GM12864 (cell line): ENCODE results near the gene RGSL1.

ENCODE experiments used
- DNase-seq: peaks from one replicate; pipeline ENCODE4 v3.0.0-alpha.2; 2011; ENCODE audit warnings: low read depth
- H3K4me3 ChIP-seq: 2 replicates; pipeline ENCODE4 v1.5.1; 2011; ENCODE audit warnings: mild to moderate bottlenecking, low read depth, low read length, control low read depth
- TF ChIP-seq, protein P1 (sequence below): IDR thresholded peaks from 2 replicates; pipeline ENCODE4 v1.5.1; 2011; ENCODE audit warnings: low read depth, mild to moderate bottlenecking, moderate library complexity, low read length, control low read depth, inconsistent platforms; ENCODE audit errors: missing control alignments

Gene RGSL1

DNA sequence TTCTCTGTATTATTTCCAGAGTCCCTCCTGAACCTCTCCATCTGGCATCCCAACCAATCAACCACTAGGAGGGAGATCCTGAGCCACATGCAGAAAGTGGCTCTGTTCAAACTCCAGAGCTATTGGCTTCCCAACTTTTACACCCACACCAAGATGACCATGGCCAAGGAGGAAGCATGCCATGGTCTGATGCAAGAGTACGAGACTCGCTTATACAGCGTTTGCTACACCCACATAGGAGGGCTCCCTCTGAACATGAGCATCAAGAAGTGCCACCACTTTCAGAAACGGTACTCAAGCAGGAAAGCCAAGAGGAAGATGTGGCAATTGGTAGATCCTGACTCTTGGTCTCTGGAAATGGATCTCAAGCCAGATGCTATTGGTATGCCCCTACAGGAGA, 23.6 kb downstream of the RGSL1 start:
- H3K4me3 ChIP-seq: no peak overlapping the region
- DNase-seq: no peak
- TF ChIP-seq, protein P1, sequence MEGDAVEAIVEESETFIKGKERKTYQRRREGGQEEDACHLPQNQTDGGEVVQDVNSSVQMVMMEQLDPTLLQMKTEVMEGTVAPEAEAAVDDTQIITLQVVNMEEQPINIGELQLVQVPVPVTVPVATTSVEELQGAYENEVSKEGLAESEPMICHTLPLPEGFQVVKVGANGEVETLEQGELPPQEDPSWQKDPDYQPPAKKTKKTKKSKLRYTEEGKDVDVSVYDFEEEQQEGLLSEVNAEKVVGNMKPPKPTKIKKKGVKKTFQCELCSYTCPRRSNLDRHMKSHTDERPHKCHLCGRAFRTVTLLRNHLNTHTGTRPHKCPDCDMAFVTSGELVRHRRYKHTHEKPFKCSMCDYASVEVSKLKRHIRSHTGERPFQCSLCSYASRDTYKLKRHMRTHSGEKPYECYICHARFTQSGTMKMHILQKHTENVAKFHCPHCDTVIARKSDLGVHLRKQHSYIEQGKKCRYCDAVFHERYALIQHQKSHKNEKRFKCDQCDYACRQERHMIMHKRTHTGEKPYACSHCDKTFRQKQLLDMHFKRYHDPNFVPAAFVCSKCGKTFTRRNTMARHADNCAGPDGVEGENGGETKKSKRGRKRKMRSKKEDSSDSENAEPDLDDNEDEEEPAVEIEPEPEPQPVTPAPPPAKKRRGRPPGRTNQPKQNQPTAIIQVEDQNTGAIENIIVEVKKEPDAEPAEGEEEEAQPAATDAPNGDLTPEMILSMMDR: no peak

DNA sequence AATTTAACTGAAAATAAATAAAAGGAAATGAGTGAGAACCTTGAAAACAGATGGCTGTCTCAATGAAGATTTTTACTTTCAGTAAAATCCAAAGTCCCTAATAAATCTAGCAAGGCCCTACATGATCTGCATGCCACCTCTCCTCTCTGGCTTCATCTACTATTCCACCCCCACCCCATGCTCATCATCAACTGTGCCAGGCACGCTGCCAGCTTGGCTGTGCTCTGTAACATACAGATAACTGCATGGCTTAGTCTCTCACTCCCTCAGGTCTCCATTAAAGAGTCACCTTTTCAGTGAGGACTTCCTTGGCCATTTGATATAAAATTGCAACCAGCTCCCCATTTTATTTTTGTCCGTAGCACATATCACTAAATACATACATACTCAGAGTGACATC, 26.7 kb downstream of the RGSL1 start:
- TF ChIP-seq, protein P1: no peak
- H3K4me3 ChIP-seq: no peak overlapping the region
- no peak for DNase-seq

DNA sequence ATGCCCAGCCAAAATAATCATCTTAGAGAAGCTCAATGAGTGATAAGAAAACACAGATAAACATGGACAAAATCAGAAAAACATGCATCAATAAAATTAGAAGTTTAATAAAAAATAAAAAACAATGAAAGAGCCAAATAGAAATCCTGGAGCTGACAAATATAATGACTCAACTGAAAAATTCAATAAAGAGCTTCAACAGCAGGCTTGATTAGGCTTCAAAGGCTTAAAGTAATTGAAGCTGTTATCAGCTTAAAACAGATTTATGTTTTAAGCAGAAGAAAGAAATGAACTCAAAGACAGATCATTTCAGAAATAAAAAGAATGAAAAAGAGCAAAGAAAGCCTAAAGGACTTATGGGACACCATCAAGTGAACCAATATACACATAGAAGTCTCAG, 28.3 kb downstream of the RGSL1 start:
- TF ChIP-seq, protein P1: no peak
- DNase-seq: no peak

DNA sequence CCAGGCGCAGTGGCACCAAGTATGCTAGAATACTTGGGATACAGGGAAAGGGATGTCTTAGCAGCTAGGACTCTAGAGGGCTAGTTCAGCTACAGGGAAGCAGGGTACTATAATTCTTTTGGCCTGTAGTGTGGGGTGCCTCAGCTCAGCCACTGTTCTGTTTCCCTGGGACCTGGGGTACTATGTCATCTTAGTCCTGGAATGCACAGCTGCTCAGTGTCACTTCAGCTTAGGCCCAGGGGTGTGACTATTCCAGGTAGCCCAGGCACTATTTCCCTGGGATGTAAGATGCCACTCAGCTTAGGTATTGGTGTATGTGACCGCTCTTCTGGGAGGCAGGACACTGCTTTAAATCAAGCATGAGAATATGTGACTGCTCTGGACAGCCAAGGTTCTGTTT, 34.1 kb downstream of the RGSL1 start:
- no peak overlapping the region for H3K4me3 ChIP-seq
- no peak for DNase-seq
- TF ChIP-seq, protein P1: no peak

More for the DNA sequence above, 28.3 kb downstream of the RGSL1 start:
- H3K4me3 ChIP-seq: no peak overlapping the region

DNA sequence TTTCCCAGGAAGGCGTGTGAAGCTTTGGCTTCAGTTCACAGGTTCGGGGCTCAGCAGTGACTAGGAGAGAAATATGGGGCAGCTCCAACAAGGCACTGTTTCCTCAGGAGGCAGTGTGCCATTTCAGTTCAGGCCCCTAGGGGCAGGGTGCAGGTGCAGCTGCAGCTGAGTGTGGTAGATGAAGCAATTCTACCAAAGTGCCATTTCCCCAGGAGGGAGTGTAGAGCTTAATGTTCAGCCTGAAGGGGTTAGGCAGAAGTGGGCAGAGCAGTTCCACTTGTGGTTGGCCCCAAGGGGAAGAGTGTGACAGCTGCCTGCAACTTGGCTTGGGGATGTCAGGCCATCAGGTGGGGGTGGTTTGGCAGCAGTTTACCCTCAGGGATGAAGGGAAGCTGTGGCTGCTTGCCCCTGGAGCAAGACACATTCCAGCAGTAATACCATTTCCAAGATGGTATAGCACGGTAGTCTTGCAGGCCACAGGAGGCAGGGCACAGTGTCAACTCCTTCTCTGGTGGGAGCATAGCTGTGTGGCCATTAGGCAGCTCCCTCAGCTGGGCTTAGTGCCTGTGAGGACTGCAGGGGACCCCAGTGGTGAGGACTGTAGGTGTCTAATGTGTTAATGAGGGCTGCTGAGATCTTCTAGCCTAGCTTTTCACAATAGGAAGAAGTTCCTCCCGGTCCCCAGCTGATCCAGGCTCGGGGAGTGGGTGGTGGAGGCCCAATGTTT, 34.7 kb downstream of the RGSL1 start:
- peak; percentile 2 for DNase-seq
- TF ChIP-seq, protein P1: peak; percentile 83
- no peak overlapping the region for H3K4me3 ChIP-seq

DNA sequence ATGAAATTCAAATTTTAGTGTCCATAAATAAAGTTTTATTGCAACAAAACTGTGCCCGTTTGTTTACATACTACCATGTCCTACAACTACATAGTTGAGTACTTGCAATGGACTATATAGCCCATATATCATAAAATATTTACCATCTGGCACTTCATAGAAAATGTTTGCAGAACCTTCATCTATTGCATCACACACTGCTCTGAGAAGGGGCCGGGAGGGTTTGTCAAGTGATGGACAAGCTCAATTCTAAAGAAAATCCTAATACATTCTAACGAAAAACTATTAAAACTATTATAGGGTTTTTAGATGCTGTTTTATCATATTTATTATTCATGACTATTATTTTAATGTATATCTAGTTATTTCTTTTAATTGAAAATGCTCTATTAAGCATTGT, 35.9 kb downstream of the RGSL1 start:
- no peak for DNase-seq
- TF ChIP-seq, protein P1: no peak
- H3K4me3 ChIP-seq: no peak overlapping the region

DNA sequence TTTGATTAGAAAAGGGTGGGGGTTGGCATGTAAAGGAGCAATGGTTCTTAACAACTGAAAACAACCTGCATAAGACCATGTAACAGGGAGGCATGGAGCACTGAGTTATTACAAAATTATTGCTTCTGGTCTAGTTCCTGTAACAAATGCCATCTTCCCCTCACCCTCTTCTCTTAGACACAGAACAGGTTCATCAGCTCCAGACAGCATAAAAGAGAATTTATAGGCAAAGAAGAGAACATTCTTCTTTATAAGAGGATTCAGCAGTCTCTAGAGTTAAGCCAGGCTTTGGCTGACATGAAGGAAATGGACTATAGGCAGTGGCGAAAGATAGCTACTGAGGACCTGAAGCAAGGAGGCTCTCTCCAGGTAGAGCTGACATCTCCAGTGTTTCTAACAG, 38.9 kb downstream of the RGSL1 start:
- no peak for DNase-seq
- TF ChIP-seq, protein P1: no peak
- H3K4me3 ChIP-seq: no peak overlapping the region
